HepG2 (cell line): ENCODE measurements around the gene RHOV. TPM values are rescaled to one million over a fixed set of nuclear protein-coding genes. Genes with fewer than 3 reads are reported as not detected.
A peak's percentile ranks its signal among the peaks of the same experiment; 100 is the strongest.

Experiments used
- ARID5B ChIP-seq: IDR thresholded peaks from 2 replicates; pipeline ENCODE4 v1.4.0; 2020; ENCODE audit warnings: mild to moderate bottlenecking, missing genetic modification reagents
- CCAR2 ChIP-seq: fragments of 200-400 bp; formaldehyde crosslinking; optimal IDR thresholded peaks from 2 replicates; pipeline ENCODE3; 2018; ENCODE audit warnings: low read depth, mild to moderate bottlenecking, low read length, moderate library complexity
- FOXJ3 ChIP-seq: sonication (generic); formaldehyde crosslinking; IDR thresholded peaks from 2 replicates; pipeline ENCODE4 v1.4.0; 2020; ENCODE audit warnings: missing genetic modification reagents, mild to moderate bottlenecking, borderline replicate concordance
- GATAD2A ChIP-seq: IDR thresholded peaks from 2 replicates; pipeline ENCODE4 v1.6.1; 2016
- HNF4A ChIP-seq: sonication (generic); formaldehyde crosslinking; IDR thresholded peaks from 2 replicates; pipeline ENCODE4 v1.4.0; 2020; ENCODE audit warnings: missing genetic modification reagents
- NR2C2 ChIP-seq: sonication (generic); formaldehyde crosslinking; IDR thresholded peaks from 2 replicates; pipeline ENCODE4 v1.4.0; 2020; ENCODE audit warnings: missing genetic modification reagents, mild to moderate bottlenecking, moderate library complexity, borderline replicate concordance
- NR2F6 ChIP-seq, 2 experiments: IDR thresholded peaks; 2 replicates each; pipeline ENCODE4 v1.6.1; 2016; ENCODE audit warnings: antibody characterized with exemption in 1 of 2, mild to moderate bottlenecking in 1 of 2
- REPIN1 ChIP-seq: sonication (generic); formaldehyde crosslinking; IDR thresholded peaks from 2 replicates; pipeline ENCODE4 v1.8.0; 2022; ENCODE audit warnings: missing genetic modification reagents, low read depth, mild to moderate bottlenecking, borderline replicate concordance
- RXRB ChIP-seq: IDR thresholded peaks from 2 replicates; pipeline ENCODE4 v1.6.1; 2016; ENCODE audit warnings: borderline replicate concordance, missing genetic modification reagents, missing compliant biosample characterization
- TEAD3 ChIP-seq: optimal IDR thresholded peaks from 2 replicates; pipeline ENCODE3; 2016; ENCODE audit warnings: borderline replicate concordance
- U2AF2 ChIP-seq: fragments of 200-400 bp; formaldehyde crosslinking; IDR thresholded peaks from 2 replicates; pipeline ENCODE4 v1.6.1; 2017; ENCODE audit warnings: low read depth, mild to moderate bottlenecking, low read length
- ZMAT3 ChIP-seq: sonication (generic); formaldehyde crosslinking; conservative IDR thresholded peaks from 2 replicates; pipeline ENCODE4 v1.7.0; 2021; ENCODE audit warnings: missing genetic modification reagents
- ZNF280B ChIP-seq: sonication (generic); formaldehyde crosslinking; IDR thresholded peaks from 2 replicates; pipeline ENCODE4 v1.5.0; 2020; ENCODE audit warnings: missing genetic modification reagents, mild to moderate bottlenecking, borderline replicate concordance
- ZNF605 ChIP-seq: sonication (generic); formaldehyde crosslinking; IDR thresholded peaks from 2 replicates; pipeline ENCODE4 v1.8.0; 2022; ENCODE audit warnings: mild to moderate bottlenecking, missing genetic modification reagents
- ZNF660 ChIP-seq: sonication (generic); formaldehyde crosslinking; IDR thresholded peaks from 2 replicates; pipeline ENCODE4 v1.5.1; 2020; ENCODE audit warnings: mild to moderate bottlenecking, low read depth, missing genetic modification reagents, borderline replicate concordance
- ZNF776 ChIP-seq: sonication (generic); formaldehyde crosslinking; IDR thresholded peaks from 2 replicates; pipeline ENCODE4 v1.4.0; 2020; ENCODE audit warnings: mild to moderate bottlenecking, missing genetic modification reagents
- ZNF777 ChIP-seq: sonication (generic); formaldehyde crosslinking; IDR thresholded peaks from 2 replicates; pipeline ENCODE4 v1.4.0; 2020; ENCODE audit warnings: missing genetic modification reagents
- polyA plus RNA-seq, 8 experiments: library from polyadenylated mRNA; depleted of rRNA in 3 of 8; stranded (reverse) in 7 of 8; unstranded in 1 of 8; fragments of >200 nt; fragmentation: Illumina TruSeq in 4 of 8; extraction: Trizol in 4 of 8; gene quantifications; 2 replicates each; pipeline versions ENCODE4 v1.2.1 to v1.2.3, GENCODE V29; 2011 to 2016; ENCODE audit warnings: low read depth in 4 of 8, missing spikeins in 1 of 8, mixed read lengths in 1 of 8; ENCODE audit not compliant: insufficient read depth in 1 of 8
- total RNA-seq, 5 experiments: library from RNA; depleted of rRNA; stranded (reverse); fragments of >200 nt; fragmentation: Illumina TruSeq; extraction: Trizol; gene quantifications; 2 replicates each; pipeline ENCODE4 v1.2.3, GENCODE V29; 2016; ENCODE audit warnings: low read depth in 1 of 5
- TF ChIP-seq, protein P1 (sequence below): sonication (generic); formaldehyde crosslinking; IDR thresholded peaks from 2 replicates; pipeline ENCODE4 v1.8.0; 2022; ENCODE audit warnings: mild to moderate bottlenecking, missing genetic modification reagents
- TF ChIP-seq, protein P2 (sequence below): sonication (generic); formaldehyde crosslinking; IDR thresholded peaks from 2 replicates; pipeline ENCODE4 v1.9.0; 2021; ENCODE audit warnings: missing genetic modification reagents, borderline replicate concordance

The RHOV gene
- total and polyA plus RNA-seq, 2 of the 13 experiments (the other 11 are each of a cell fraction or from before 2014, with no cell fraction given), result 0.17 to 0.18 TPM

DNA sequence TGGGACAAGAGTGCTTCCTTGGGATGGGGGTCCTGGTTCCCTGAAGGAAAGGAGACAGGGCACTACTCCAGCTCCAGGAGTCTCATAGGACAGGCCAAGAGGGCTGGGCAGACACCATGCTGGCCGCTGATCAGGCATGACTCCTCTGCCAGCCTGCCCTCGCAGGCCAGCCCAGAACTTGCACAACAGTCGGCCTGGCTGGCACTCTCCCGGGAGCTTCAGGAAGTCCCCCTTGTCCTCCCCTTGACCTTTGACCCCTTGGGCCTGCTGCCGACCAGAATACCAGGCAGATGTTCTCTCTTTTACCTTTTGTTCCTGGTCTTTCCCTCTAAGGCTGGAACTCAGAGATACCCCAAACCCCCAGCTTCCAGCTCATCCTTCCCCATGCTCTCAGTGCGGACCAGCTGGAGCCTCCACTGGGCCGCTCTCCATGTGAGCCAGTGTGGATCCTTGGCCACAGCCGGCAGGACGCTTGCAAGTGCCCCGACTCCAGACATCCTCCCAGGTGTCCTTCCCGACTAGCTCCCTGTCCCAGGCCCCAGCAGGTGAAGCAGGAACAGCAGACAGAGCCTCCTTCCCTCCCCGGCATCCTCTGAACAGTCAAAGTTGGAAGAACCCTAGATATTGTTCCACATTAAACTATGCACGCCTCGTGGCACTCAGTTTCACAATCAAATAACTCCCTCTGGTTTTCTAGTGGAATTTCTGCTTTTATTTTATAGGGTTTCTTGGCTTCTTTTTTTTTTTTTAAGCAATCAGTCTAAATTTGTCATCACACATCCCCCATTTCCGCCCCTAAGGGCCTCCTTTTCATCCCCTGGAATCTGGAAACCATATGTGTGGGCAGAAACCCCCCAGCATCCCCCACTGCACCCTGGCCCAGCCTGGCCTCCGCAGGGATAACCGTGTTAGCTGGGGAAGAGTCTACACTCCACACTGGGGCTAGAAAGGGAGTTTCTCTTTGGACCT is 35.9 kb upstream of the RHOV start (continued):
- TF ChIP-seq, protein P1, sequence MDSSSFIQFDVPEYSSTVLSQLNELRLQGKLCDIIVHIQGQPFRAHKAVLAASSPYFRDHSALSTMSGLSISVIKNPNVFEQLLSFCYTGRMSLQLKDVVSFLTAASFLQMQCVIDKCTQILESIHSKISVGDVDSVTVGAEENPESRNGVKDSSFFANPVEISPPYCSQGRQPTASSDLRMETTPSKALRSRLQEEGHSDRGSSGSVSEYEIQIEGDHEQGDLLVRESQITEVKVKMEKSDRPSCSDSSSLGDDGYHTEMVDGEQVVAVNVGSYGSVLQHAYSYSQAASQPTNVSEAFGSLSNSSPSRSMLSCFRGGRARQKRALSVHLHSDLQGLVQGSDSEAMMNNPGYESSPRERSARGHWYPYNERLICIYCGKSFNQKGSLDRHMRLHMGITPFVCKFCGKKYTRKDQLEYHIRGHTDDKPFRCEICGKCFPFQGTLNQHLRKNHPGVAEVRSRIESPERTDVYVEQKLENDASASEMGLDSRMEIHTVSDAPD, result no peak
- peak; percentile 58 for TF ChIP-seq ARID5B (CRISPR knock-in tag)
- no peak for TF ChIP-seq ZMAT3 (CRISPR knock-in tag)
- TF ChIP-seq, protein P2, sequence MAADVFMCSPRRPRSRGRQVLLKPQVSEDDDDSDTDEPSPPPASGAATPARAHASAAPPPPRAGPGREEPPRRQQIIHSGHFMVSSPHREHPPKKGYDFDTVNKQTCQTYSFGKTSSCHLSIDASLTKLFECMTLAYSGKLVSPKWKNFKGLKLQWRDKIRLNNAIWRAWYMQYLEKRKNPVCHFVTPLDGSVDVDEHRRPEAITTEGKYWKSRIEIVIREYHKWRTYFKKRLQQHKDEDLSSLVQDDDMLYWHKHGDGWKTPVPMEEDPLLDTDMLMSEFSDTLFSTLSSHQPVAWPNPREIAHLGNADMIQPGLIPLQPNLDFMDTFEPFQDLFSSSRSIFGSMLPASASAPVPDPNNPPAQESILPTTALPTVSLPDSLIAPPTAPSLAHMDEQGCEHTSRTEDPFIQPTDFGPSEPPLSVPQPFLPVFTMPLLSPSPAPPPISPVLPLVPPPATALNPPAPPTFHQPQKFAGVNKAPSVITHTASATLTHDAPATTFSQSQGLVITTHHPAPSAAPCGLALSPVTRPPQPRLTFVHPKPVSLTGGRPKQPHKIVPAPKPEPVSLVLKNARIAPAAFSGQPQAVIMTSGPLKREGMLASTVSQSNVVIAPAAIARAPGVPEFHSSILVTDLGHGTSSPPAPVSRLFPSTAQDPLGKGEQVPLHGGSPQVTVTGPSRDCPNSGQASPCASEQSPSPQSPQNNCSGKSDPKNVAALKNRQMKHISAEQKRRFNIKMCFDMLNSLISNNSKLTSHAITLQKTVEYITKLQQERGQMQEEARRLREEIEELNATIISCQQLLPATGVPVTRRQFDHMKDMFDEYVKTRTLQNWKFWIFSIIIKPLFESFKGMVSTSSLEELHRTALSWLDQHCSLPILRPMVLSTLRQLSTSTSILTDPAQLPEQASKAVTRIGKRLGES (CRISPR knock-in tag), result no peak
- peak; percentile 76 for TF ChIP-seq HNF4A
- peak; percentile 66 for TF ChIP-seq GATAD2A (CRISPR knock-in tag)
- TF ChIP-seq U2AF2, result no peak
- peak; percentile 95 for TF ChIP-seq NR2F6 (IDR thresholded peaks at IDR 0.05)
- peak; percentile 96 for TF ChIP-seq NR2F6 (CRISPR knock-in tag; IDR thresholded peaks at IDR 0.05)
- TF ChIP-seq ZNF605 (CRISPR knock-in tag), result peak; percentile 56; the same call in 1 of the 2 replicates
- peak; percentile 35; the same call in 1 of the 2 replicates for TF ChIP-seq ZNF280B
- TF ChIP-seq ZNF660 (CRISPR knock-in tag), result no peak
- TF ChIP-seq NR2C2 (CRISPR knock-in tag), result peak; percentile 94
- no peak for TF ChIP-seq REPIN1 (CRISPR knock-in tag)
- peak; percentile 60; the same call in 1 of the 2 replicates for TF ChIP-seq RXRB (CRISPR knock-in tag)
- TF ChIP-seq ZNF776 (CRISPR knock-in tag), result 0 out of 2 replicates have a peak, but pooled peaks have one; percentile 49
- TF ChIP-seq TEAD3 (CRISPR knock-in tag), result peak; percentile 63
- no peak for TF ChIP-seq CCAR2
- no peak for TF ChIP-seq FOXJ3 (CRISPR knock-in tag)
- TF ChIP-seq ZNF777 (CRISPR knock-in tag), result no peak
